ENCODE results near the gene APRT.

APRT gene

GRCh38 chr16:88807626-88808453, 3.9 kb downstream of the APRT start:
- no peak for DNase-seq (ENCODE audit: low spot score)

- DNase-seq (ENCODE audit: low spot score), result no peak
Observed at GRCh38 chr16:88807142-88807625, 4.5 kb downstream of the APRT start.

GRCh38 chr16:88806491-88807111, 5.1 kb downstream of the APRT start:
- no peak for DNase-seq (ENCODE audit: low spot score)

- DNase-seq (ENCODE audit: low spot score), result no peak
Observed at GRCh38 chr16:88805887-88806393, 5.8 kb downstream of the APRT start.

- no peak for DNase-seq (ENCODE audit: low spot score)
Observed at GRCh38 chr16:88805340-88805715, 6.4 kb downstream of the APRT start.

- no peak for DNase-seq (ENCODE audit: low spot score)
Observed at GRCh38 chr16:88804552-88805339, 7.0 kb downstream of the APRT start.

GRCh38 chr16:88804173-88804551, 7.6 kb downstream of the APRT start:
- no peak for DNase-seq (ENCODE audit: low spot score)

- DNase-seq (ENCODE audit: low spot score), result peak; percentile 100
Observed at GRCh38 chr16:88803264-88803987, 8.3 kb downstream of the APRT start, which contains the start of gene CDT1. Gene CDT1 (plus strand): TSS chr16:88803789. CDS start chr16:88803832, 43 bp downstream.

GRCh38 chr16:88800277-88800592, 11.5 kb downstream of the APRT start:
- DNase-seq (ENCODE audit: low spot score), result no peak

- no peak for DNase-seq (ENCODE audit: low spot score)
Observed at GRCh38 chr16:88799569-88800276, 12.0 kb downstream of the APRT start.

- DNase-seq (ENCODE audit: low spot score), result no peak
Observed at GRCh38 chr16:88798772-88799455, 12.8 kb downstream of the APRT start.

GRCh38 chr16:88798073-88798472, 13.7 kb downstream of the APRT start:
- no peak for DNase-seq (ENCODE audit: low spot score)

GRCh38 chr16:88796278-88796677, 15.4 kb downstream of the APRT start:
- DNase-seq (ENCODE audit: low spot score), result no peak

- no peak for DNase-seq (ENCODE audit: low spot score)
Observed at GRCh38 chr16:88793251-88793954, 18.3 kb downstream of the APRT start.

- no peak for DNase-seq (ENCODE audit: low spot score)
Observed at GRCh38 chr16:88792668-88793250, 19.0 kb downstream of the APRT start.

GRCh38 chr16:88792078-88792550, 19.6 kb downstream of the APRT start:
- DNase-seq (ENCODE audit: low spot score), result no peak

GRCh38 chr16:88790312-88791211, 21.2 kb downstream of the APRT start:
- DNase-seq (ENCODE audit: low spot score), result peak; percentile 41

GRCh38 chr16:88789594-88789993, 22.1 kb downstream of the APRT start:
- DNase-seq (ENCODE audit: low spot score), result no peak

Measured in AG20443 (cell line).